Putamen (tissue), 1 donor: ENCODE results near the gene PRKAR2B.

Experiments used
- DNase-seq: peaks from one replicate; pipeline ENCODE4 v3.0.0-alpha.2; 2016; ENCODE audit warnings: low spot score

Gene PRKAR2B

DNA sequence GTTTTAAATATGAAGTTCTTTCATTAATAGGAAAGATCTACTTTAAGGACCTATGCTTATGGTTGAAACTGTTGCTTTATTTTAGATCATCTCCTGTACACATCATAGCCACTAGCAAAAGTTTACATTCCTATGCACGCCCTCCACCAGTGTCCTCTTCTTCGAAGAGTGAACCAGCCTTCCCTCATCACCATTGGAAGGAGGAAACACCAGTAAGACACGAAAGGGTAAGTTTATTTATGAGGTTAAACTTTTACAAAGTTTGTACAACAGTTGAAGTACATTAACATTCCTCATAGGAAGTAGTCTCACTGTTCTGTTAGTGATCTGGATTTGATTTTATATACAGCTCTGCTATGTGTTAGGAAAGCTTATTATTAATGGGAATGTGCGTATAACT is 141.2 kb downstream of the PRKAR2B start:
- no peak for DNase-seq

DNA sequence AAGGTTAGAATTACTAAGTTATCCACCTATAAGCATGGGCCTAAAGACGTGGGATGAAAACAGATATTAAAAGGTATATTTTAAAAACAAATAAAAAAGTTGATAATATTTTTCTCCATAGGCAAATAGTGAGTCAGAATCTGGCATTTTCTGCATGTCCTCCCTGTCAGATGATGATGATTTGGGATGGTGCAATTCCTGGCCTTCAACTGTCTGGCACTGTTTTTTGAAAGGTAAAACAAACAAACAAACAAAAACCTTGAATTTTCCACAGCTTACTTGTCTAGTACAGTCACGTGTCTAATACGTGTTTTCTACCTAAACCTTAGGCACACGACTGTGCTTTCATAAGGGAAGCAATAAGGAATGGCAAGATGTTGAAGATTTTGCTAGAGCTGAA is 141.7 kb downstream of the PRKAR2B start:
- DNase-seq = no peak

DNA sequence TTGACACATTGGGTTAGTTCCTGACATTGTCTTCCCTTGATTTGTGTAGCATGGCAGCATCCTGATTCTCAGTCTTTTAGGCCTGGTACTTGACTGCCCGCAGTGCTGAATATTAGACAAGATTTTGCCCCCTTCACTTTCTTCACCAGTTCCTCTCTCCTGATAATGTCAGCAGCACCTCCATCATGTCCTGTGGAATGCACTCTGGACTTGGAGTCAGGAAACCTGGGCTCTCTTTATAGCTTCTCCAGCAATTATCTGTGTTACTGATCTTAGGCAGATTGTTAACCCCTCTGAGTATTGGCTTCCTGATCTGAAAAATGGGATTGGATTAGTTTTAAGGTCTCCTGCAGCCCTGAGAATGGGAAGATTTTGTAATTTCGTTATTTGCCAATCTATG is 143.3 kb downstream of the PRKAR2B start:
- no peak for DNase-seq

DNA sequence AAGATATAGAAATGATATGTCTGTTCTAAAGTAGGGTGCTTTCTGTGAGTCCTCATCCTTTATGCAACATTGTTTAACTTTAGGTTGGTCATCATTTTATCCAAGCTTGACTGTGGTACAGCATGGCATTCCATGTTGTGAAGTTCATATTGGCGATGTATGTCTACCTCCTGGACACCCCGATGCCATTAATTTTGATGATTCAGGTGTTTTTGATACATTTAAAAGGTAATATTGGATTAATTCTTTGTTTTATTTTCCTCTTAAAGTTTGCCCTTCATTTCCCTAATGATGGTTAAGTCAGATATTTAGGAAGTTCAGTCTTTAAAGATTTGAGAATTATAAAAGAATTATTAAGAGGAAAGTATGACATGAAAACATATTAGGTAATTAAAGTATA is 145.6 kb downstream of the PRKAR2B start:
- no peak for DNase-seq

DNA sequence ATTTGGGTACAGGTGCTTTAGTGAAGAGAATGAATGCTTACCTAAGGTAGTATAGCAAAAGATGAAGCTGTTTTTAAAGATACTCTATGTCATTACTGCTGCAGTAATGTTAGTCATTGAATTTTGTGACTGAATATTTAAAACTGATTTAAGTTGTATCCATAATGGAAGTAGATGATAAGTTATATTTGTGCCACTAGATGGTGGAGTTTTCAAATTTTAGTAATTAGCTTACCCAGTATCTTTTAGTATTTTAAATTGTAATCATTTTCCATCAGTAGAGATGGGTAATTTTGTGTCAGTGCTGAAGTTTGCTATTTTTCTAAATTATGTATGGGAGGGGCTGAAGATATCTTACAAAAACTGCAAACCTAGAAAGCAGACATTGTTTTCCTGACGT is 149.5 kb downstream of the PRKAR2B start:
- DNase-seq = no peak

DNA sequence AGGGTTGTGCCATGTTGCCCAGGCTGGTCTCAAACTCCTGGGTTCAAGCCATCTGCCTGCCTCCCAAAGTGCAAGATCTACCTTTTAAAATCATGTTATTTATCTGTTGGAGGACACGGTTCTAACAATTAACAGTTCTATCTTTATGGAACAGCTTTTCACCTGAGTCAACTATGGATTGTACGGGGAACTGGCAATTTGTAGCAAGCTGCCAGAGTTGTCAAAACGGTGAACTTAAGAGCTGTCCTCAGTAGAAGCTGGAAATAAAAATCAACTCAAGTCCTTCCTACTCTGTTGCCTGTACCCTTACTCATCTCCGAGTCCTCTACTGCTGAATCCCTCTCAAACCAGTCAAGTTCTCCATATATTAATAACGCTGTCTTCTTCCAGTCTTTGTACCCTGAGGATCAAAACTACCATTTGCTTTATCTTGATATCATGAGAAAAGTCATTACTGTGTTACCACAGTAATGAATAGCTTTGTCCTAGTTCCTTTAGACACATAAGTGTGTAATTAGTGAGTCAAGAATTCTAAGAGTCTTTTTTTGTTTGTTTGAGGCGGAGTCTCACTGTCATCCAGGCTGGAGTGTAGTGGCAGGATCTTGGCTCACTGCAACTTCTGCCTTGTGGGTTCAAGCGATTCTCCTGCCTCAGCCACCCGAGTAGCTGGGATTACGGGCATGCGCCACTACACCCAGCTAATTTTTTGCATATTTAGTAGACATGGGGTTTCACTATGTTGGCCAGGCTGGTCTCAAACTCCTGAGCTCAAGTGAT is 152.5 kb downstream of the PRKAR2B start:
- no peak for DNase-seq

DNA sequence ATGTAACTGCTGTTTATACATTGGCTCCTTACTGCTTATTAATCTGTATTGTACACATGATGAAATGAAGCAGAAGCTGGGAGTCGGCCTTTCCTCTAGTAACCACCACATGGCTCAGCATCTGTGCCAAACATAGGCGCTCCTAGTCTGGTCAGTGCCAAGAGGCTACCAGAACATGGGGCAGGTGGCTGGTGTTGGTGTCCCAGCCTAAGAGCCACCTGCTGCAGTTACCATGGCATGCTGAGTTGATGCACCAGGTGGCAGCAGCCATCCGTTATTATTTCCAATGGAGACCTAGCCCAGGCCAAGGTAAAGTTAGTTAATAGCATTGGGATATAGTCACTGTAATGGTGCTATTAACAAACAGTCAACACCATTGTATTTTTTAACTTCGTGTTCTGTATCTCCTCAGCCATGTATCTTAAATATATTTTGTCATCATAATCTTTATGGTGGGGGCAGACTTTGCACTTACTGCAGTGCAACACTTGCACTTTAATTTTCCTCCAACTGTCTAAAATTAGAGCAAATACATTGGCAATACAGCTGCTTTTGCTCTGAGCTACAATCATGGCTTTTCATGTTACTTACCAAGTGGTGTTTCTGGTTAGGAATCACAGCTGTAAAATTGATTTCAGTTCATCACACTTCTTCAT is 157.4 kb downstream of the PRKAR2B start:
- peak; percentile 34 for DNase-seq

DNA sequence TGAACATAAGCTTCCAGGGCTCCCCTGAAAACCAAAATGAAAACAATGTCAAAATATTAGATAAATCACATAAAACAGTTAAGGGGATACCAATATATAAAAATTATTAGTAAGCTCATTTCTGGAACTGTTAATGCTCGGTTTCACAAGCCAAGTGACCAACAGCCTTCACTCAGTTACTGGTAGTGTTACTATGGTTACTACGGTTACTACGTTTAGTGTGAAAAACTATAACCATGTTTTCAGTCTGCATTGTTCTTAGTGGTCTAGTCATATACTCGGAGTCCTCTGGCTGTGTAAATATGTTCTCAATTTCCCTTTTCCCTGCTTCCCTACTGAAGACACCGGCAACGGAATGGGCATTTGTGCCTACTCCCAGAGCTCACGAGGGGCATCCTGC is 159.1 kb downstream of the PRKAR2B start:
- DNase-seq = no peak

DNA sequence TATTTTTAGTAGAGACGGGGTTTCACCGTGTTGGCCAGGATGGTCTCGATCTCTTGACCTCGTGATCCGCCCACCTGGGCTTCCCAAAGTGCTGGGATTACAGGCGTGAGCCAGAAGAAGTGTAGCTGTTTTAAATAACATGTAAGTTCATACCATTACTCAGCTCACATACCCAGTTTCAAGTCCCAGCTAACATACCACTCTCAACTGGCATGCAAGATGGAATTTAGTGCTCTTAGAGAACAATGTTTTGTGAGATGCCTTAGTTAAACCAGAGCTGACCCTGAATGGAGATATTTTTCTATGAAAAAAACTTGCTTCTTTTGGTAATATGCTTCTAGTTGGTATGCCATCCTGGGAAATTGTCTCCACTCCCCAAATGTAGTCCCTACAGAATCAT is 161.6 kb downstream of the PRKAR2B start:
- no peak for DNase-seq

DNA sequence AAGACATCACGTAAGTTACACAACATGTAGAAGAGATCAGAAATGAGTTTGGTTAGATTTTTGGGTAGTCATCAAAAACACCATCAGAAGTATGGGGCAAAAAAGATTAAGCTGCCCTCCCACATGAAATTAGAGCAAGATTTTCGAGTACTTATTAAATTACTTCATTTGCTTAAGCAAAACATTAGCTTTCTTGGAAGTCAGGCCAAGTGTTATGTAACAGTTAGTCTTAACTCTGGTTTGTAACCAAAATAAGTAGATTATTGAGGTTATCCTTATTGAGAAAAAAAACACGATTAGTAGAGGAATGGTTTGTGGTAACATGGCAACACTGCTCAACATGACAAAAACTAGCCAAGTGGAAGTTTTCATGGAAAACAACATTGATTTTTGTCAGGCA is 162.2 kb downstream of the PRKAR2B start:
- no peak for DNase-seq

DNA sequence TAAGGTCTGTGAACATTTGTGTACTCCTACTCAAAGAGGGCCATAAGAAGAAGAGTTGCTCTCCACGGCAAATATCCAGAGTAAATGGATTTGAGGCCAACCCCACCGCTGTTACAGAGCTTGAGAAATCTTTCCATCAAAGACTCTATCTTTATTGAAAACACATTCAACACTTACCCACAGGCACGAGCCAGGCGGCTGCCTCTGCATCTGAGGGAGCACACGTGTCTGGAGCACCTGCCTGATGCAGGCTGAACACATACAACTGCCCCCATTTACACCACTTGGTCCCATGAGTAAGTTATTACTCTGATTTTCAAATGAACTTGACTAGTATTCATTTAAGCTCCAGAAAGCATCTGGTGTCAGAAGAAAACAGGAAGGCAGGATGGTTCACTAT is 163.0 kb downstream of the PRKAR2B start:
- no peak for DNase-seq

DNA sequence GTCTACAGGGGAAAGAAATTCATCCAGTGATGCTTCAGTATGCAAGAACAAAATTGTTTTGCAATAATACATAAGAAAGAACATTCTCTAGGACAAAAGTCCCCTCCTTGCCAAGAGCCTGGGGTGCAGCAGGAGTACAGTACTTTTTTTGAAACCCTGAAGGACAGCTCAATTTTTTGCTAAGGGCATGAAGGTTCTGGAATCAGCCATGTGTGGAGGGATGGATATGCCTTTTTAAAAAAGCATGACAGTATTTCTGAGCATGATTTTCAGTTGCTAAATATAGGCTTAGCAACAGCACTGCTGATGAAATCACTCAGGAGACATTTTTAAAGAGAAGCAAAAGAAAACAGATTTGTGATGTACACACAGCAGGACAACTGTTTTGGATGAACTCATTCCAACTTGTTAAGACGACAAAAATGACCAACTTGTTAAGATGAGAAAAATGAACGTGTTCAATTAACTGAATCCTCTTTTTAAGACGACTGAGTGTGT is 163.6 kb downstream of the PRKAR2B start:
- no peak for DNase-seq

DNA sequence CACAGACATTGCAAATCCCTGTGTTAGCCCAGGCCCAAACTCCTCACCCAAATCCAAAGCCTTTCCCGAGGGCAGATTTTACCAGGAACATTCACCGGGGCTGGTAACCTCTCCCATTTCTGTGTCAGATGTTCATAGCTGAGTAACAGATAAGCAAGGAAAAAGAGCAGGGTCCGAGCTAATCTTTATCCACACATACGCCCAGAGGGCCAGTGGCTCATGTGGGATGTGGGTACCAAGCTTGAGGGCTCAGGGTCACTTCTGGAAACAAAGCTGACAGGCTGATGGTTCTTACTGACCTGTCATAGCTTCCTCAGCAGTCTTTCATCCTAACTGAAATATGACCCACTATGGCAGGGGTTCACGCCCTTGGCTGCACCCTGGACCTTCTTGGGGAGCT is 164.1 kb downstream of the PRKAR2B start:
- DNase-seq = no peak

DNA sequence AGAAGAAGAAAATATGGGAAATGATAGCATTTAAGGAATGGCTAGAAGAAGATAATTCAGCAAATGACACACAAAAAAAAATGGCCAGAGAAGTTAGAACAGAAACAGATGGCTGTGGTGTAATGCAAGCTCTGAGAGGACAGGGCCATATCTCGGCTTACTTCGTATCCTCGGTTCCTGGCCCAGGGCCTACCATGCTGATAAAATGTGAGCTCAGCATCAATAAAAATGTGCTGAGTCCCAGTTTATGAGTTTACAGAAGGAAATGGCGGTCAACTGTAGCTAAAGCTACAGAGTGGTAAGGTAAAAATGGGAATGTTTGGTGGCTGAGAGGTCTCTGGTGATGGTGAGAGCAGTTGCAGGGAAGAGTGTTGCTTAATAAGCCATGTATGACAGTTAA is 165.1 kb downstream of the PRKAR2B start:
- DNase-seq = no peak

DNA sequence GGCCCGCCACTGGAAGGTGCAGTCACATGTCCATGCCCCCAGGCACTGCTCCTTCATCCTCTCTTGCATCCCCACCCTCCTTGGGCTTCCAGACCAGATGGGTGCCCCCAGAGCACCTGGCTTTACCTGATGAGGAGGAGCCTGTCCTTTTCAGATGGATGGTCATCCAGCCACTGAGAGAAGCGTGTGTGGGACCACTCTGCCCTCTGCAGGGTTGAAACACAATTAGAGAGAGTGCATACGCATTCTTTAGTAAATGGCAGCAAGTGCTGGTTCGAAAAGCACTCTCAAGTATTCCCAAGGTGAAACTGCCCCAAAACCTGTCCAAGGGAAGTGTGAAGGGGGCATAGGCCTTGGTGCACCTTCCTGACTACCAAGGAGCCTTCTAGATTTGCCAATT is 165.9 kb downstream of the PRKAR2B start:
- DNase-seq = no peak
